ENCODE data around the gene TLL1. TPM values are rescaled to one million over a fixed set of nuclear protein-coding genes. Genes with fewer than 3 reads are reported as not detected.

Gene TLL1
- total RNA-seq, 1 experiment from 2014 or later, result not detected

- Mint-ChIP-seq H3K4me1 (no peaks in the 10 kb centered on the region), H3K4me3 (no peak overlapping the region)
- no peaks in the 10 kb centered on the region for H3K4me1 ChIP-seq (ENCODE audit: insufficient read depth, low read length)
These were observed 93.8 kb downstream of the TLL1 start for GRCh38 chr4:165966833-165967232.

More at GRCh38 chr4:165966833-165967232, 93.8 kb downstream of the TLL1 start:
- no peak overlapping the region for H3K27ac Mint-ChIP-seq
- H2AFZ ChIP-seq (ENCODE audit: low read length), result no peak overlapping the region
- WGBS (ENCODE audit: extremely low coverage, insufficient read length, low lambda C conversion rate), result no CpG with 5 or more reads among the region's 8 CpGs
- no peak overlapping the region for H3K23ac ChIP-seq (ENCODE audit: insufficient read length, low read depth, low read length)
- no peaks in the 10 kb centered on the region for H3K79me1 ChIP-seq (ENCODE audit: insufficient read depth, low read depth, low read length, poor library complexity, severe bottlenecking)
- H3K23me2 ChIP-seq (ENCODE audit: insufficient read length, low read depth, low read length, poor library complexity, severe bottlenecking), result no peaks in the 10 kb centered on the region
- no peak overlapping the region for H3K27ac ChIP-seq (ENCODE audit: insufficient read length, low read depth, low read length)
- H4K20me1 ChIP-seq (ENCODE audit: control insufficient read depth, insufficient read depth, insufficient read length), result no peaks in the 10 kb centered on the region
- H2BK120ac ChIP-seq (ENCODE audit: low read depth, low read length, poor library complexity, severe bottlenecking), result no peak overlapping the region
- no peaks in the 10 kb centered on the region for H3K27me3 Mint-ChIP-seq (ENCODE audit: low read depth)
- no peak overlapping the region for H2BK12ac ChIP-seq (ENCODE audit: insufficient read length, low read depth, low read length)
- no peak overlapping the region for H4K5ac ChIP-seq (ENCODE audit: insufficient read length, low read depth, low read length)
- TF ChIP-seq, protein P1, sequence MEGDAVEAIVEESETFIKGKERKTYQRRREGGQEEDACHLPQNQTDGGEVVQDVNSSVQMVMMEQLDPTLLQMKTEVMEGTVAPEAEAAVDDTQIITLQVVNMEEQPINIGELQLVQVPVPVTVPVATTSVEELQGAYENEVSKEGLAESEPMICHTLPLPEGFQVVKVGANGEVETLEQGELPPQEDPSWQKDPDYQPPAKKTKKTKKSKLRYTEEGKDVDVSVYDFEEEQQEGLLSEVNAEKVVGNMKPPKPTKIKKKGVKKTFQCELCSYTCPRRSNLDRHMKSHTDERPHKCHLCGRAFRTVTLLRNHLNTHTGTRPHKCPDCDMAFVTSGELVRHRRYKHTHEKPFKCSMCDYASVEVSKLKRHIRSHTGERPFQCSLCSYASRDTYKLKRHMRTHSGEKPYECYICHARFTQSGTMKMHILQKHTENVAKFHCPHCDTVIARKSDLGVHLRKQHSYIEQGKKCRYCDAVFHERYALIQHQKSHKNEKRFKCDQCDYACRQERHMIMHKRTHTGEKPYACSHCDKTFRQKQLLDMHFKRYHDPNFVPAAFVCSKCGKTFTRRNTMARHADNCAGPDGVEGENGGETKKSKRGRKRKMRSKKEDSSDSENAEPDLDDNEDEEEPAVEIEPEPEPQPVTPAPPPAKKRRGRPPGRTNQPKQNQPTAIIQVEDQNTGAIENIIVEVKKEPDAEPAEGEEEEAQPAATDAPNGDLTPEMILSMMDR (conservative IDR thresholded peaks at IDR 0.05), result no peak
- H3K27me3 ChIP-seq (ENCODE audit: insufficient read depth, low read length), result no peaks in the 10 kb centered on the region
- no peak overlapping the region for H2BK15ac ChIP-seq (ENCODE audit: low read depth, low read length)
- H3K9ac ChIP-seq (ENCODE audit: extremely low read depth, insufficient read length, low read length), result no peak overlapping the region
- no peak overlapping the region for H3T11ph ChIP-seq (ENCODE audit: low read length)
- no peak overlapping the region for H3K18ac ChIP-seq (ENCODE audit: insufficient read length, low read depth, low read length)
- no peak overlapping the region for H4K8ac ChIP-seq (replicated peaks; ENCODE audit: insufficient read length, low read depth, low read length)
- H2BK5ac ChIP-seq (ENCODE audit: insufficient read length, low read length), result no peak overlapping the region
- no peak overlapping the region for H2AK5ac ChIP-seq (ENCODE audit: insufficient read length, low read length)
- no peak overlapping the region for H2BK20ac ChIP-seq (ENCODE audit: low read depth, low read length, poor library complexity, severe bottlenecking)
- H3K4me2 ChIP-seq (ENCODE audit: insufficient read depth, insufficient read length, low read length), result no peak overlapping the region
- no peaks in the 10 kb centered on the region for H3K79me2 ChIP-seq (ENCODE audit: insufficient read depth, low read length)
- no peak overlapping the region for H4K91ac ChIP-seq (ENCODE audit: insufficient read length, low read depth, low read length)
- H3K4ac ChIP-seq (ENCODE audit: low read depth, low read length), result no peak overlapping the region
- H3K9me3 ChIP-seq (ENCODE audit: control insufficient read depth, low read depth, low read length), result no peaks in the 10 kb centered on the region
- no peak for DNase-seq
- H3K9me3 Mint-ChIP-seq, result peaks cover 17 to 25% of the 10 kb centered on the region in 2 experiments
- peaks cover 10 to 26% (median 11%) of the 10 kb centered on the region in 3 experiments; a peak in 5 of 7 replicates for H3K36me3 Mint-ChIP-seq (ENCODE audit: insufficient read depth in 1 of 3, low read depth in 3 of 3)
- H3K56ac ChIP-seq (ENCODE audit: insufficient read length, low read depth, low read length), result no peak overlapping the region
- H3K14ac ChIP-seq (ENCODE audit: insufficient read depth, low read length), result no peak overlapping the region
